CD4-positive, alpha-beta T cell treated with Interleukin-6 at 100 ng/mL for 8 hours (primary cell): ENCODE results near the gene LSMEM2.
"Not testable (repeated sequence)": the region's sequence is repeated elsewhere in the genome, so short reads cannot be mapped to it uniquely, and the experiment has no call there.

ENCODE experiments used
- DNase-seq: peaks from one replicate; pipeline ENCODE4 v3.0.0-alpha.2; 2020; ENCODE audit warnings: mixed read lengths, low spot score

Gene LSMEM2

GRCh38 chr3:50264964-50265485 is 13.9 kb upstream of the LSMEM2 start:
- no peak for DNase-seq

- no peak for DNase-seq
Measured at GRCh38 chr3:50265571-50265970, 13.3 kb upstream of the LSMEM2 start.

- no peak for DNase-seq
Measured at GRCh38 chr3:50266017-50266416, 12.9 kb upstream of the LSMEM2 start.

GRCh38 chr3:50266836-50267235 is 12.1 kb upstream of the LSMEM2 start:
- DNase-seq: no peak

- DNase-seq: no peak
Measured at GRCh38 chr3:50267280-50267913, 11.5 kb upstream of the LSMEM2 start.

- DNase-seq: no peak
Measured at GRCh38 chr3:50268276-50268675, 10.6 kb upstream of the LSMEM2 start.

GRCh38 chr3:50268703-50269451 is 10.0 kb upstream of the LSMEM2 start, which contains the start of gene SEMA3B:
Gene SEMA3B (plus strand): TSS chr3:50269147. CDS start chr3:50269241, 94 bp downstream.
- no peak for DNase-seq

- DNase-seq: no peak
Measured at GRCh38 chr3:50269460-50269859, 9.4 kb upstream of the LSMEM2 start.

- no peak for DNase-seq
Measured at GRCh38 chr3:50269977-50270413, 8.9 kb upstream of the LSMEM2 start.

- no peak for DNase-seq
Measured at GRCh38 chr3:50270422-50271224, 8.3 kb upstream of the LSMEM2 start.

GRCh38 chr3:50271314-50271936 is 7.5 kb upstream of the LSMEM2 start:
- DNase-seq: no peak

GRCh38 chr3:50272538-50272910 is 6.4 kb upstream of the LSMEM2 start:
- not testable (repeated sequence) for DNase-seq

- DNase-seq: peak; percentile 77
Measured at GRCh38 chr3:50272911-50273688, 5.8 kb upstream of the LSMEM2 start.

GRCh38 chr3:50273689-50274065 is 5.2 kb upstream of the LSMEM2 start:
- DNase-seq: no peak

- DNase-seq: peak; percentile 69
Measured at GRCh38 chr3:50274371-50275104, 4.3 kb upstream of the LSMEM2 start.

GRCh38 chr3:50275141-50275995 is 3.5 kb upstream of the LSMEM2 start:
- no peak for DNase-seq

GRCh38 chr3:50275996-50276761 is 2.7 kb upstream of the LSMEM2 start:
- no peak for DNase-seq

- no peak for DNase-seq
Measured at GRCh38 chr3:50276762-50277101, 2.2 kb upstream of the LSMEM2 start.
